ENCODE measurements around the gene DHFR2.

The DHFR2 gene

DNA sequence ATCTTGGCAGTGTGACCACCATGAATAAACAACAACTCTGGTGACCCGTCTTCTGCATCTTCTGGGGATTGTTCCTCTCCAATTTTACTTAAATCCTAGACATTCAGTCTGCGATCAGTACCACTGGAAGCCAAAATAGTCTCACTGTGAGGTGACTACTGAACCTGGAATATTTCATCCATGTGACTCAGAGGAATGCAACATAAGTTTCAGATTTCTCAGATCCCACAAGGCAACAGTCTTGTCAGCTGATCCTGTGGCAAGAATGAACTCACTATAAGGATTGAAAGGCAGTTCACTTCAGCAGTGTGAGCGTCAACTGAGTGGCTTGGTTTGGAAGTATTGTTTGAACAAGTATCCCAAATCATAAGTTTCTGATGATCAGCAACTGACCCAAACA lies 13.3 kb upstream of the DHFR2 start:
- DNase-seq (ENCODE audit: low spot score), result no peak
- no peak overlapping the region for H3K27ac ChIP-seq
- no peak overlapping the region for H3K4me3 ChIP-seq
- TF ChIP-seq, protein P1, sequence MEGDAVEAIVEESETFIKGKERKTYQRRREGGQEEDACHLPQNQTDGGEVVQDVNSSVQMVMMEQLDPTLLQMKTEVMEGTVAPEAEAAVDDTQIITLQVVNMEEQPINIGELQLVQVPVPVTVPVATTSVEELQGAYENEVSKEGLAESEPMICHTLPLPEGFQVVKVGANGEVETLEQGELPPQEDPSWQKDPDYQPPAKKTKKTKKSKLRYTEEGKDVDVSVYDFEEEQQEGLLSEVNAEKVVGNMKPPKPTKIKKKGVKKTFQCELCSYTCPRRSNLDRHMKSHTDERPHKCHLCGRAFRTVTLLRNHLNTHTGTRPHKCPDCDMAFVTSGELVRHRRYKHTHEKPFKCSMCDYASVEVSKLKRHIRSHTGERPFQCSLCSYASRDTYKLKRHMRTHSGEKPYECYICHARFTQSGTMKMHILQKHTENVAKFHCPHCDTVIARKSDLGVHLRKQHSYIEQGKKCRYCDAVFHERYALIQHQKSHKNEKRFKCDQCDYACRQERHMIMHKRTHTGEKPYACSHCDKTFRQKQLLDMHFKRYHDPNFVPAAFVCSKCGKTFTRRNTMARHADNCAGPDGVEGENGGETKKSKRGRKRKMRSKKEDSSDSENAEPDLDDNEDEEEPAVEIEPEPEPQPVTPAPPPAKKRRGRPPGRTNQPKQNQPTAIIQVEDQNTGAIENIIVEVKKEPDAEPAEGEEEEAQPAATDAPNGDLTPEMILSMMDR (IDR thresholded peaks at IDR 0.05), result no peak

DNA sequence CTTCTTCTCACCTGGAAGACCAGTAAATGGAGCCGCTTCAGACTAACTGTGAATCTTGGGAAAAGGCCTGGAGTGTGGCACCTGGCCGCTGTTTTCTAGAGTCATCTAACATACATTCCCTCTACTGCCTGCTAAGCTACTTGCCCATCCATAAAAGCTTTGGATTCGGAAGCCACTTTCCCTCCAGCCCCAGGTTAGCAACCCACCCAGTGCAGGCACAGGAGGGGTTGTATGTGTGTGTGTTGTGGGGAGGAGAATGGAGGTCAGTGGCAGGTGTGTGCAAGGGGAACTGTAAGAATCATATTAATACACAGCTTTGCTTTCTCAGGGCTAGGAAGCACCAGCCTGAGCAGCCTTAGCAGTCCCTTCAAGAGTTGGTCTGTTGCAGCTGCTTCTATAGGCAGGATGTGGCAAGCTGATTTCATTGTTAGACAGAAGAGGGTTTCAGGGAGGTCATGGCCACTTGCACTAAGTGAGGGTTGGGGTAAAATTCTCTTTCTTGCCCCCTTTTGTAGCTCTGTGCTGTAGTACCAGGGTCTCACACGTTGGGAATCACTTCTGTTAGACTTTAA lies 9.1 kb upstream of the DHFR2 start:
- no peak for DNase-seq (ENCODE audit: low spot score)

DNA sequence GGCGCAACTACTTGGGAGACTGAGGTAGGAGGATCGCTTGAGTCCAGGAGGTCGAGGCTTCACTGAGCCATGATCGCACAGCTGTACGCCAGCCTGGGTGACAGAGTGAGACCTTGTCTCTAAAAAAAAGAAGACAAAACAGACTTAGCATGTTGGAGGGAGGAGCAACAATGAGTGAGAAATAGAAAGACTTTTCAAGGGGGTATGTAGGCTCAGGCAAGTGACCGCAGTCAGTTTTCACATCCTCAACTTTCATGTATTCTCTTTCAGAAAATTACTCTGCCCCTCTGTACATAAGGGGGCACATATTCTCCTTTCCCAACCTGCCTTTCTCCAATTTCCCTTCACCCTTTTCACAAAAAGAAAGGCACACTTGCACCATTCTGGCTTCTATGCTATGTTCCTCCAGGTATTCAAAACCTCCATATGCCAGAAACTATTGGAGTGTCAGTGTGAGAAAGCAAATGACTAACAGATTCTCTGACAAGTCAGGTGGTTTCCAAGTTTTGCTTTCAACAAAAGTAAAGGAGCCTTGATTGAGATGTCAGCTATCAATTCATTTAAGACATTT lies 7.7 kb upstream of the DHFR2 start:
- no peak overlapping the region for H3K27ac ChIP-seq
- DNase-seq (ENCODE audit: low spot score), result no peak
- TF ChIP-seq, protein P1 (IDR thresholded peaks at IDR 0.05), result no peak
- no peak overlapping the region for H3K4me3 ChIP-seq

More for the DNA sequence above, 9.1 kb upstream of the DHFR2 start:
- TF ChIP-seq, protein P1 (IDR thresholded peaks at IDR 0.05), result no peak
- no peak overlapping the region for H3K27ac ChIP-seq
- H3K4me3 ChIP-seq, result no peak overlapping the region

GRCh38 chr3:94069194-94069813 lies 6.6 kb upstream of the DHFR2 start:
- Histone ChIP-seq H3K4me3 (peak overlapping the region; percentile 17), H3K27ac (no peak overlapping the region)
- DNase-seq (ENCODE audit: low spot score), result no peak
- TF ChIP-seq, protein P1 (IDR thresholded peaks at IDR 0.05), result peak; percentile 49

- TF ChIP-seq, protein P1 (IDR thresholded peaks at IDR 0.05), result no peak
- no peak overlapping the region for H3K27ac ChIP-seq
- no peak for DNase-seq (ENCODE audit: low spot score)
- H3K4me3 ChIP-seq, result no peak overlapping the region
Measured at GRCh38 chr3:94066506-94067500, 4.1 kb upstream of the DHFR2 start.

DNA sequence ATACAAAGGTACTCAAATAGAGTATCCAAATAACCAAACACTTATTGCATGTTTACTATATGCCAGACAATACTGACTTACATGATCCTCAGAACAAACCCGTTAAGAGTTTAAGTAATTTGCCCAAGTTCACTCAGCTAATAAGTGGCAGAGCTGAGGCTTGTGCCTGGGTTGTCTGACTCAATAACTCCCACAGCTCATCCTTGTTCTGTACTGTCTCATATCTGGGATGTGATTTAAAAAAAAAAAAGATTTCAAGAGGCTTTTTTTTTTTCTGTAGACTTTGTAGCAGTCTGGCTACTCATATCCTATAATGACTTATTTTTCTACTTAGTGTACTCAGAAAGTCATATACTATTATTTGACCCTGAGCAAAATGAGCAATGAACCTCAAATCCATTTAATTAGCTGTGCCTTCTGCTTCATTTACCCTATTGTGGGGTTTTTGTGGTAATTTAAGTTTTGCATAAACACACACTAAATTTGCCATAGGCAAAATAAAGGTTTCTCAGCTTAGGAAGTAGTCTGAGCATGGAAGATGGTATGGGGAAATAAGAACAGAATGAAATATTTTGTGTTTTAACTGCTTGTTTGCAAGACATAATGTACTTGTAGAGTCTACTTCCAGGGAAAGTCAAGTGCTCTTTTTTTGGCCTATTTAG lies 3.2 kb upstream of the DHFR2 start:
- TF ChIP-seq, protein P1 (IDR thresholded peaks at IDR 0.05), result no peak
- Histone ChIP-seq H3K4me3 (no peak overlapping the region), H3K27ac (no peak overlapping the region)
- no peak for DNase-seq (ENCODE audit: low spot score)

Measured in coronary artery (tissue), 2 donors.